Hepatocyte (in vitro differentiated cells): Measurements from ENCODE around the gene SEC61A1. TPM values are rescaled to one million over a fixed set of nuclear protein-coding genes. Genes with fewer than 3 reads are reported as not detected.

Experiments
- DNase-seq: peaks from one replicate; pipeline ENCODE4 v3.0.0-alpha.2; 2016; ENCODE audit warnings: low spot score
- H2AFZ ChIP-seq: fragments of 200-600 bp; sonication (generic); 2 replicates; pipeline ENCODE4 v1.6.0; 2016; ENCODE audit warnings: antibody characterized with exemption, mild to moderate bottlenecking
- H3K27ac ChIP-seq: fragments of 200-600 bp; sonication (generic); 2 replicates; pipeline ENCODE4 v1.5.1; 2016; ENCODE audit warnings: mild to moderate bottlenecking
- H3K27me3 ChIP-seq: fragments of 200-600 bp; sonication (generic); 2 replicates; pipeline ENCODE4 v1.6.1; 2016
- H3K36me3 ChIP-seq: fragments of 200-600 bp; sonication (generic); replicated peaks from 2 replicates; pipeline ENCODE4 v1.5.1; 2016; ENCODE audit warnings: low read depth; ENCODE audit not compliant: insufficient read depth
- H3K4me1 ChIP-seq: fragments of 200-600 bp; sonication (generic); 2 replicates; pipeline ENCODE4 v1.5.1; 2016; ENCODE audit warnings: mild to moderate bottlenecking, moderate library complexity; ENCODE audit not compliant: insufficient read depth
- H3K4me2 ChIP-seq: fragments of 200-600 bp; sonication (generic); 2 replicates; pipeline ENCODE4 v1.6.0; 2016
- H3K4me3 ChIP-seq: fragments of 200-600 bp; sonication (generic); 2 replicates; pipeline ENCODE4 v1.5.1; 2016; ENCODE audit warnings: mild to moderate bottlenecking
- H3K79me2 ChIP-seq: fragments of 200-600 bp; sonication (generic); 2 replicates; pipeline ENCODE4 v1.6.0; 2017; ENCODE audit warnings: mild to moderate bottlenecking
- H3K9me2 ChIP-seq: fragments of 200-600 bp; sonication (generic); replicated peaks from 2 replicates; pipeline ENCODE4 v1.6.0; 2017; ENCODE audit warnings: mild to moderate bottlenecking; ENCODE audit not compliant: insufficient read depth
- H3K9me3 ChIP-seq: fragments of 200-600 bp; sonication (generic); 2 replicates; pipeline ENCODE4 v1.5.1; 2016; ENCODE audit warnings: low read depth, mild to moderate bottlenecking
- H4K20me1 ChIP-seq: fragments of 200-600 bp; sonication (generic); 2 replicates; pipeline ENCODE4 v1.6.0; 2016; ENCODE audit warnings: mild to moderate bottlenecking; ENCODE audit not compliant: insufficient read depth, poor library complexity, severe bottlenecking
- CTCF ChIP-seq: fragments of 200-600 bp; sonication (generic); IDR thresholded peaks from 2 replicates; pipeline ENCODE4 v1.5.1; 2016; ENCODE audit warnings: antibody characterized with exemption, mild to moderate bottlenecking; ENCODE audit not compliant: poor library complexity
- EZH2 ChIP-seq: fragments of 200-600 bp; sonication (generic); IDR thresholded peaks from 2 replicates; pipeline ENCODE4 v1.6.1; 2016; ENCODE audit warnings: antibody characterized with exemption, mild to moderate bottlenecking, borderline replicate concordance
- EZH2phosphoT487 ChIP-seq: fragments of 200-600 bp; sonication (generic); IDR thresholded peaks from one replicate; pipeline ENCODE4 v1.6.1; 2018; ENCODE audit warnings: antibody characterized with exemption, mild to moderate bottlenecking, low read depth, moderate library complexity; ENCODE audit not compliant: unreplicated experiment, severe bottlenecking
- WGBS: methylation state at CpG from one replicate; pipeline ENCODE4 v1.1.6; 2016; ENCODE audit warnings: low lambda C conversion rate; ENCODE audit errors: missing lambda C conversion rate; 5-methylcytosine and 5-hydroxymethylcytosine counted together
- polyA plus RNA-seq: library from polyadenylated mRNA; unstranded; fragments of >200 nt; fragmentation: Nextera tagmentation; extraction: Ambion mirVana; gene quantifications from 2 replicates; pipeline ENCODE4 v1.2.1, GENCODE V29; 2016
- total RNA-seq: library from RNA; depleted of rRNA; stranded (reverse); fragments of >200 nt; gene quantifications from 2 replicates; pipeline ENCODE4 v1.2.3, GENCODE V29; 2014

SEC61A1 gene
- total and polyA plus RNA-seq, 2 experiments from 2014 or later: 268 to 299 TPM

GRCh38 chr3:128094295-128095151 is 42.3 kb downstream of the SEC61A1 start:
- H3K4me1 ChIP-seq: peaks cover 14% of the 10 kb centered on the region
- 79% methylated on average over 13 of the region's 13 CpGs for WGBS
- no peaks in the 10 kb centered on the region for H4K20me1 ChIP-seq
- no peak overlapping the region for H3K27ac ChIP-seq
- H3K4me2 ChIP-seq: no peak overlapping the region
- no peak overlapping the region for H3K4me3 ChIP-seq
- no peaks in the 10 kb centered on the region for H3K36me3 ChIP-seq
- no peak overlapping the region for H2AFZ ChIP-seq
- H3K27me3 ChIP-seq: no peaks in the 10 kb centered on the region
- DNase-seq: no peak
- TF ChIP-seq EZH2phosphoT487 (no peak), EZH2 (no peak), CTCF (no peak)
- H3K9me2 ChIP-seq: no peaks in the 10 kb centered on the region
- no peaks in the 10 kb centered on the region for H3K9me3 ChIP-seq
- H3K79me2 ChIP-seq: no peaks in the 10 kb centered on the region

- Histone ChIP-seq H3K36me3 (no peaks in the 10 kb centered on the region), H3K4me2 (no peak overlapping the region), H3K4me1 (peaks cover 15% of the 10 kb centered on the region), H3K9me3 (no peaks in the 10 kb centered on the region), H3K79me2 (no peaks in the 10 kb centered on the region), H3K27ac (no peak overlapping the region), H2AFZ (no peak overlapping the region), H3K9me2 (no peaks in the 10 kb centered on the region), H3K27me3 (no peaks in the 10 kb centered on the region), H4K20me1 (no peaks in the 10 kb centered on the region), H3K4me3 (no peak overlapping the region)
- no peak for TF ChIP-seq EZH2
- TF ChIP-seq CTCF: peak; percentile 74
- peak; percentile 89 for DNase-seq
- WGBS: 60% methylated on average over 6 of the region's 6 CpGs
These were observed 43.0 kb downstream of the SEC61A1 start for GRCh38 chr3:128095222-128095703.

- H3K4me1 ChIP-seq: peaks cover 15% of the 10 kb centered on the region
- H3K27ac ChIP-seq: peak overlapping the region; percentile 54
These were observed 46.0 kb downstream of the SEC61A1 start for GRCh38 chr3:128098234-128098633.

More at GRCh38 chr3:128098234-128098633, 46.0 kb downstream of the SEC61A1 start:
- no peaks in the 10 kb centered on the region for H4K20me1 ChIP-seq
- H3K79me2 ChIP-seq: no peaks in the 10 kb centered on the region
- H3K4me2 ChIP-seq: peak overlapping the region; percentile 58
- 64% methylated on average over 6 of the region's 6 CpGs for WGBS
- no peaks in the 10 kb centered on the region for H3K9me3 ChIP-seq
- H3K36me3 ChIP-seq: no peaks in the 10 kb centered on the region
- no peaks in the 10 kb centered on the region for H3K9me2 ChIP-seq
- H2AFZ ChIP-seq: no peak overlapping the region
- TF ChIP-seq EZH2 (no peak), CTCF (no peak), EZH2phosphoT487 (no peak)
- no peak for DNase-seq
- no peak overlapping the region for H3K4me3 ChIP-seq
- H3K27me3 ChIP-seq: no peaks in the 10 kb centered on the region
